ENCODE data around the gene CTAGE6. TPM values are rescaled to one million over a fixed set of nuclear protein-coding genes. Genes with fewer than 3 reads are reported as not detected.
"Not testable (repeated sequence)": the region's sequence is repeated elsewhere in the genome, so short reads cannot be mapped to it uniquely, and the experiment has no call there.

The CTAGE6 gene
- total RNA-seq: 0.39 and 0.88 TPM in 2 replicates

GRCh38 chr7:143757596-143757995 lies at the start of gene CTAGE6:
Gene CTAGE6, minus strand, starts transcription at chr7:143757696. Its CDS starts 38 bp downstream, at chr7:143757658.
- not testable (repeated sequence) for DNase-seq (ENCODE audit: extremely low read depth, low read depth, low spot score)

- not testable (repeated sequence) for DNase-seq (ENCODE audit: extremely low read depth, low read depth, low spot score)
Measured at GRCh38 chr7:143806664-143807071, 49.2 kb upstream of the CTAGE6 start.

GRCh38 chr7:143797896-143798290 lies 40.4 kb upstream of the CTAGE6 start:
- DNase-seq (ENCODE audit: extremely low read depth, low read depth, low spot score): not testable (repeated sequence)

GRCh38 chr7:143797119-143797895 lies 39.8 kb upstream of the CTAGE6 start:
- not testable (repeated sequence) for DNase-seq (ENCODE audit: extremely low read depth, low read depth, low spot score)

GRCh38 chr7:143795653-143796052 lies 38.2 kb upstream of the CTAGE6 start:
- not testable (repeated sequence) for DNase-seq (ENCODE audit: extremely low read depth, low read depth, low spot score)

GRCh38 chr7:143792633-143793032 lies 35.1 kb upstream of the CTAGE6 start:
- DNase-seq (ENCODE audit: extremely low read depth, low read depth, low spot score): not testable (repeated sequence)

GRCh38 chr7:143785415-143786182 lies 28.1 kb upstream of the CTAGE6 start:
- DNase-seq (ENCODE audit: extremely low read depth, low read depth, low spot score): not testable (repeated sequence)

- DNase-seq (ENCODE audit: extremely low read depth, low read depth, low spot score): not testable (repeated sequence)
Measured at GRCh38 chr7:143779591-143779990, 22.1 kb upstream of the CTAGE6 start.

GRCh38 chr7:143772738-143773468 lies 15.4 kb upstream of the CTAGE6 start:
- not testable (repeated sequence) for DNase-seq (ENCODE audit: extremely low read depth, low read depth, low spot score)

GRCh38 chr7:143767531-143767930 lies 10.0 kb upstream of the CTAGE6 start:
- not testable (repeated sequence) for DNase-seq (ENCODE audit: extremely low read depth, low read depth, low spot score)

- DNase-seq (ENCODE audit: extremely low read depth, low read depth, low spot score): not testable (repeated sequence)
Measured at GRCh38 chr7:143765678-143766077, 8.2 kb upstream of the CTAGE6 start.

- DNase-seq (ENCODE audit: extremely low read depth, low read depth, low spot score): not testable (repeated sequence)
Measured at GRCh38 chr7:143763065-143763464, 5.6 kb upstream of the CTAGE6 start.

GRCh38 chr7:143745340-143745739 lies 12.2 kb downstream of the CTAGE6 start:
- not testable (repeated sequence) for DNase-seq (ENCODE audit: extremely low read depth, low read depth, low spot score)

- DNase-seq (ENCODE audit: extremely low read depth, low read depth, low spot score): peak; percentile 51
Measured at GRCh38 chr7:143737037-143737819, 20.3 kb downstream of the CTAGE6 start.

- no peak for DNase-seq (ENCODE audit: extremely low read depth, low read depth, low spot score)
Measured at GRCh38 chr7:143735962-143736361, 21.5 kb downstream of the CTAGE6 start.

GRCh38 chr7:143733876-143734275 lies 23.6 kb downstream of the CTAGE6 start:
- no peak for DNase-seq (ENCODE audit: extremely low read depth, low read depth, low spot score)

GRCh38 chr7:143728333-143728862 lies 29.1 kb downstream of the CTAGE6 start:
- DNase-seq (ENCODE audit: extremely low read depth, low read depth, low spot score): no peak

- DNase-seq (ENCODE audit: extremely low read depth, low read depth, low spot score): not testable (repeated sequence)
Measured at GRCh38 chr7:143727561-143727960, 29.9 kb downstream of the CTAGE6 start.

GRCh38 chr7:143726143-143726542 lies 31.4 kb downstream of the CTAGE6 start:
- DNase-seq (ENCODE audit: extremely low read depth, low read depth, low spot score): not testable (repeated sequence)

- not testable (repeated sequence) for DNase-seq (ENCODE audit: extremely low read depth, low read depth, low spot score)
Measured at GRCh38 chr7:143720335-143720734, 37.2 kb downstream of the CTAGE6 start.
